Activated CD8-positive, alpha-beta T cell treated with anti-CD3 and anti-CD28 coated beads for 36 hours (primary cell): ENCODE results near the gene TRABD2B. TPM values are rescaled to one million over a fixed set of nuclear protein-coding genes. Genes with fewer than 3 reads are reported as not detected.

Source experiments
- ATAC-seq: fragments of 200-7000 bp; cut with Tn5 transposase; one replicate; pipeline ENCODE4 v1.10.0; 2021; ENCODE audit warnings: mild to moderate bottlenecking, moderate library complexity
- CTCF ChIA-PET: fragments of 350-600 bp; sonication (Branson Sonifier 250); formaldehyde crosslinking; loops from one replicate; lab custom pipeline; 2021; ENCODE audit warnings: antibody characterized with exemption; lab: Charles Lee
- POLR2A ChIA-PET: fragments of 350-600 bp; sonication (Branson Sonifier 250); formaldehyde crosslinking; loops from one replicate; lab custom pipeline; 2021; ENCODE audit warnings: antibody characterized with exemption; lab: Charles Lee
- DNase-seq: peaks from one replicate; pipeline ENCODE4 v3.0.0-alpha.2; 2020
- H3K27ac Mint-ChIP-seq: one replicate; pipeline ENCODE4 v1.8.0; 2021; ENCODE audit warnings: mild to moderate bottlenecking, mixed read lengths
- H3K27me3 Mint-ChIP-seq: one replicate; pipeline ENCODE4 v1.8.0; 2021; ENCODE audit warnings: mixed read lengths
- H3K36me3 Mint-ChIP-seq: one replicate; pipeline ENCODE4 v1.8.0; 2021; ENCODE audit warnings: low read depth, mixed read lengths
- H3K4me1 Mint-ChIP-seq: one replicate; pipeline ENCODE4 v1.8.0; 2021; ENCODE audit warnings: low read depth, mixed read lengths
- H3K4me3 Mint-ChIP-seq: one replicate; pipeline ENCODE4 v1.8.0; 2021; ENCODE audit warnings: mild to moderate bottlenecking, moderate library complexity, mixed read lengths
- H3K9me3 Mint-ChIP-seq: one replicate; pipeline ENCODE4 v1.8.0; 2021; ENCODE audit warnings: mixed read lengths
- intact Hi-C: fragments of 100-400 bp; cut with micrococcal nuclease; formaldehyde crosslinking; loops from one replicate; pipeline ENCODE4 v1.10.0; 2022
- total RNA-seq, 2 experiments: library from RNA; stranded (reverse); gene quantifications; one replicate each; pipeline ENCODE4 v1.2.3, GENCODE V29; 2021
- TF ChIP-seq, protein P1 (sequence below): fragments of 200-600 bp; IDR thresholded peaks from one replicate; pipeline ENCODE4 v1.8.0; 2022; ENCODE audit warnings: antibody characterized with exemption, mild to moderate bottlenecking

Gene TRABD2B
- total RNA-seq, 2 experiments from 2014 or later, result not detected

DNA sequence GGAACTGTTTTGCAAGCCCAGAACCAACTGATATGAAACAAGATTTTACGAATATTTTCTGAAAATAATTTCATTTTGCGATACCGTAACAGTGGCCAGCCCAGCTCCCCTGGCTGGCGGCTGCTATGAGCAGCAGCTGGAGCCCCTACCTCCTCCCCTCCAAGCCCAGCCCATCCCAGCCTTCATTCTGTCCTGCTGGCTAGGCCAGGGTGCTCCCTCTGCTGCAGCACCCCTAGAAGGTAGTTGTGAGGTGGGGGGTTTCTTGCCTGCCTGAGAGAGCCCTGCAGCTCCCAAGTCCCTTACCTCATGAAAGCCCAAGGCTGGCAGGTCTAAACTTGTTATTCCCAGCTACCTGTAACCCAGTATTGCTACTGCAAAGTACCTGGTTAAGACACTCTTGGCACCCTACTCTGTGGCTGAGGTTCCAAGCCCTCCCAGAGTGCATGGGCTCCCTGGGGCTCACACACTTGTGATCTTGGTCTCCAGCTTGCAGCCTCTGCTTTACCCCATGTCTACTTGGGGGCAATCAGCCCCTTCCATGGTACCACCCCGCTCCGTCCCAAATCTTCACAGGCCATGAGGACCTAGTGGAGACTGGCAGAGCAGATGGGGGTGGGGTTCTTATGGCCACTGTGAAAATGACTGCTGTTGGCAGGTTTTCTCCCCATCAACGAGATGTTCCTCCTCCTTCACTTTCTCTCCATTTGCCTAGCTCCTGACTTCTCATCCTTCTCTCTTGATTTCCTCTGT, 239.8 kb downstream of the TRABD2B start:
- POLR2A ChIA-PET, result no interaction called here
- intact Hi-C loops, result no loop called here
- CTCF ChIA-PET, result interaction anchor here (1.4 kb wide), 1 partner anchor 31 kb away, joined by 3 read pairs; no protein-coding TSS in a partner anchor
- H3K9me3 Mint-ChIP-seq, result no peaks in the 10 kb centered on the region
- H3K27me3 Mint-ChIP-seq, result peaks cover 7% of the 10 kb centered on the region
- DNase-seq (no peak), ATAC-seq (no peak)
- TF ChIP-seq, protein P1, sequence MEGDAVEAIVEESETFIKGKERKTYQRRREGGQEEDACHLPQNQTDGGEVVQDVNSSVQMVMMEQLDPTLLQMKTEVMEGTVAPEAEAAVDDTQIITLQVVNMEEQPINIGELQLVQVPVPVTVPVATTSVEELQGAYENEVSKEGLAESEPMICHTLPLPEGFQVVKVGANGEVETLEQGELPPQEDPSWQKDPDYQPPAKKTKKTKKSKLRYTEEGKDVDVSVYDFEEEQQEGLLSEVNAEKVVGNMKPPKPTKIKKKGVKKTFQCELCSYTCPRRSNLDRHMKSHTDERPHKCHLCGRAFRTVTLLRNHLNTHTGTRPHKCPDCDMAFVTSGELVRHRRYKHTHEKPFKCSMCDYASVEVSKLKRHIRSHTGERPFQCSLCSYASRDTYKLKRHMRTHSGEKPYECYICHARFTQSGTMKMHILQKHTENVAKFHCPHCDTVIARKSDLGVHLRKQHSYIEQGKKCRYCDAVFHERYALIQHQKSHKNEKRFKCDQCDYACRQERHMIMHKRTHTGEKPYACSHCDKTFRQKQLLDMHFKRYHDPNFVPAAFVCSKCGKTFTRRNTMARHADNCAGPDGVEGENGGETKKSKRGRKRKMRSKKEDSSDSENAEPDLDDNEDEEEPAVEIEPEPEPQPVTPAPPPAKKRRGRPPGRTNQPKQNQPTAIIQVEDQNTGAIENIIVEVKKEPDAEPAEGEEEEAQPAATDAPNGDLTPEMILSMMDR, result no peak
- H3K27ac Mint-ChIP-seq, result no peak overlapping the region
- H3K4me3 Mint-ChIP-seq, result no peak overlapping the region
- H3K4me1 Mint-ChIP-seq, result no peaks in the 10 kb centered on the region
- H3K36me3 Mint-ChIP-seq, result no peaks in the 10 kb centered on the region

GRCh38 chr1:47756411-47756810, 240.8 kb downstream of the TRABD2B start:
- H3K4me1 Mint-ChIP-seq, result no peaks in the 10 kb centered on the region
- intact Hi-C loops, result no loop called here
- ChIA-PET CTCF (interaction anchor here (0.7 to 3.8 kb wide), 6 partner anchors 12 to 368 kb away, joined by 3 to 22 read pairs (median 4); no protein-coding TSS in a partner anchor), POLR2A (no interaction called here)
- no peak for ATAC-seq
- no peak overlapping the region for H3K27ac Mint-ChIP-seq
- TF ChIP-seq, protein P1, result no peak
- DNase-seq, result no peak
- no peaks in the 10 kb centered on the region for H3K36me3 Mint-ChIP-seq
- peaks cover 5% of the 10 kb centered on the region for H3K27me3 Mint-ChIP-seq
- H3K4me3 Mint-ChIP-seq, result no peak overlapping the region
- H3K9me3 Mint-ChIP-seq, result no peaks in the 10 kb centered on the region

DNA sequence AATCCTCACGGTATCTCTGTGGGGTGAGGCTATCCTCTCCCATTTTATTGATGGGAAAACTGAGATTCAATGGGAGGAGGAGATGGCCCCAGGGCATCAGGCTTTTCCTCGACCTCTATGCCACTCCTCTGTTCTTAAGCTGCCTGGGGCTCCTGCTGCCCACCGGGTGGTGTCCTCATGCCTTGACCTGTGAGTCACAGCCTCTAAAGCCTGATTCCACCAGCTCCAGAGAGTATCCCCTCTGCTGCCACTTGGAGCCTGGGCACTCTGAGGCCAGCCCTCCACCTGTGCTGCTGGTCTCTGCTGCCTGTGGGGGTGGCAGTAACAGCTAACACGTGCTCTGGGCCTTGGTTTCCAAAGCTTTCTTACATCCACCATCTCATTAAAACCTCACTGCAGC, 241.2 kb downstream of the TRABD2B start:
- no peaks in the 10 kb centered on the region for H3K4me1 Mint-ChIP-seq
- intact Hi-C loops, result no loop called here
- H3K27ac Mint-ChIP-seq, result no peak overlapping the region
- ChIA-PET POLR2A (no interaction called here), CTCF (interaction anchor here (0.7 to 3.8 kb wide), 8 partner anchors 8 to 368 kb away, joined by 3 to 22 read pairs (median 5); no protein-coding TSS in a partner anchor)
- ATAC-seq (no peak), DNase-seq (no peak)
- no peaks in the 10 kb centered on the region for H3K9me3 Mint-ChIP-seq
- H3K36me3 Mint-ChIP-seq, result no peaks in the 10 kb centered on the region
- peaks cover 5% of the 10 kb centered on the region for H3K27me3 Mint-ChIP-seq
- TF ChIP-seq, protein P1, result no peak
- H3K4me3 Mint-ChIP-seq, result no peak overlapping the region

DNA sequence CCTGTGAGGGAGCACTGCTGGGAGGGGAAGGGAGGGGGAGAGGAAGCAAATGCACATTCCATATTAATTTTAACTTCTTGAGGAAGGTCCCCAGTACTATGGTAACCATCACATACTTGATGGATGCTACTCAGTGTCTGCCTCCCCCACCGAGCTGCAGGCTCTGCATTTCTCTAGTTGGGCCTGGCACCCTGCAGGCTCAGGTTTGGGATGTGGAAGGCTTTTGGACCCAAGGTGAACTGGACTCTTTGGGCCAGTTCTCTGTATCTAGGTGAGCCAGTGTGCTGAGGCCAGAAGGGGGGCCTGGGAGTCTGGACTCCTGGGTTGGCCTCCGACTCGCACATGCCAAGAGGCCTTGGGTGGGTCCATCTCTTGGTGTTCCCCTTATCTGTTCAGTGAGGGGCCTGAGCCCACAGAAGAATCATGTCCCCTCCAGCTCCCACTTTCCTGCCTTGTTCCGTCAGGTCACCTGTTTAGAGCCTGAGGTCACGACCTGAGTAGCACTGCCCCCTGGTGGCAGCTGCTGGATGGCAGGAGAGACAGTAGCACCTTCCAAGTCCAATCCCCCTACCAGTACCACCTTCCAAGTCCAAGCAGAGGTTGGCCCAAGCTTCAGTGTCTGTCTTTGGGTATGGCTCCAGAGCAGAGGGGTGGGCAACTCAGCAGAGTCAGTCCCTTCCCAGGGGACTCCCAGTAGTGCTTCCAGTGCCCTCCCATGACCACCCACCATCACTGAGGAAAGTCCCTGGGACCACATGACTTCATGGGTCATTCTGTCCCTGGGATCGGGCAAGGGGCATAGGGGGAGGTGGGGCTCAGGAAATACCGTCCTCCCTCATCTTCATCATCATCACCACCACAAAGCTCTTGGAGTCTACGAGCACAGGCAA, 241.8 kb downstream of the TRABD2B start:
- H3K4me1 Mint-ChIP-seq, result no peaks in the 10 kb centered on the region
- H3K9me3 Mint-ChIP-seq, result no peaks in the 10 kb centered on the region
- TF ChIP-seq, protein P1, result peak; percentile 61
- ATAC-seq, result peak; percentile 60
- H3K27ac Mint-ChIP-seq, result no peak overlapping the region
- intact Hi-C loops, result no loop called here
- no peaks in the 10 kb centered on the region for H3K36me3 Mint-ChIP-seq
- H3K27me3 Mint-ChIP-seq, result peaks cover 5% of the 10 kb centered on the region
- peak; percentile 73 for DNase-seq
- ChIA-PET CTCF (interaction anchor here (0.8 to 3.8 kb wide), 9 partner anchors 9 to 367 kb away, joined by 3 to 22 read pairs (median 5); no protein-coding TSS in a partner anchor), POLR2A (no interaction called here)
- H3K4me3 Mint-ChIP-seq, result no peak overlapping the region
